HTERT RPE-1 (cell line): Measurements from ENCODE around the gene PKNOX2.

Experiments
- in situ Hi-C: fragments of 300-500 bp; cut with MboI; formaldehyde crosslinking; loops from 4 replicates; pipeline ENCODE4 v1.14.3; 2020; ENCODE audit warnings: low sequenced_read_pairs

The PKNOX2 gene

GRCh38 chr11:125281831-125282595 lies 117.5 kb downstream of the PKNOX2 start:
- in situ Hi-C loops = no loop called here

GRCh38 chr11:125282596-125282914 lies 118.0 kb downstream of the PKNOX2 start:
- in situ Hi-C loops = no loop called here

- in situ Hi-C loops = no loop called here
These were observed 119.8 kb downstream of the PKNOX2 start for GRCh38 chr11:125284245-125284850.

- in situ Hi-C loops = no loop called here
These were observed 121.3 kb downstream of the PKNOX2 start for GRCh38 chr11:125285844-125286243.

GRCh38 chr11:125286486-125286885 lies 121.9 kb downstream of the PKNOX2 start:
- in situ Hi-C loops = no loop called here

- in situ Hi-C loops = no loop called here
These were observed 123.1 kb downstream of the PKNOX2 start for GRCh38 chr11:125287491-125288210.

GRCh38 chr11:125289419-125290098 lies 125.0 kb downstream of the PKNOX2 start:
- in situ Hi-C loops = no loop called here

GRCh38 chr11:125290263-125290662 lies 125.7 kb downstream of the PKNOX2 start:
- in situ Hi-C loops = no loop called here

GRCh38 chr11:125292100-125292499 lies 127.5 kb downstream of the PKNOX2 start:
- in situ Hi-C loops = no loop called here

GRCh38 chr11:125293596-125293995 lies 129.0 kb downstream of the PKNOX2 start:
- in situ Hi-C loops = no loop called here

GRCh38 chr11:125295931-125296330 lies 131.4 kb downstream of the PKNOX2 start:
- in situ Hi-C loops = no loop called here

GRCh38 chr11:125297346-125297915 lies 132.9 kb downstream of the PKNOX2 start:
- in situ Hi-C loops = no loop called here

- in situ Hi-C loops = no loop called here
These were observed 134.6 kb downstream of the PKNOX2 start for GRCh38 chr11:125299061-125299615.

GRCh38 chr11:125299821-125300220 lies 135.3 kb downstream of the PKNOX2 start:
- in situ Hi-C loops = no loop called here

- in situ Hi-C loops = no loop called here
These were observed 136.3 kb downstream of the PKNOX2 start for GRCh38 chr11:125300791-125301218.

GRCh38 chr11:125301346-125301745 lies 136.8 kb downstream of the PKNOX2 start:
- in situ Hi-C loops = no loop called here

GRCh38 chr11:125303186-125303585 lies 138.6 kb downstream of the PKNOX2 start:
- in situ Hi-C loops = no loop called here

- in situ Hi-C loops = no loop called here
These were observed 139.1 kb downstream of the PKNOX2 start for GRCh38 chr11:125303694-125304093.

GRCh38 chr11:125304136-125304535 lies 139.6 kb downstream of the PKNOX2 start:
- in situ Hi-C loops = no loop called here

- in situ Hi-C loops = no loop called here
These were observed 140.3 kb downstream of the PKNOX2 start for GRCh38 chr11:125304876-125305275.

GRCh38 chr11:125305345-125305744 lies 140.8 kb downstream of the PKNOX2 start:
- in situ Hi-C loops = no loop called here
